ENCODE data around the gene AIG1. TPM values are rescaled to one million over a fixed set of nuclear protein-coding genes. Genes with fewer than 3 reads are reported as not detected.

The AIG1 gene
- total and polyA plus RNA-seq, 2 of the 4 experiments (the other 2 are of a cell fraction): 21.3 to 27.1 TPM

DNA sequence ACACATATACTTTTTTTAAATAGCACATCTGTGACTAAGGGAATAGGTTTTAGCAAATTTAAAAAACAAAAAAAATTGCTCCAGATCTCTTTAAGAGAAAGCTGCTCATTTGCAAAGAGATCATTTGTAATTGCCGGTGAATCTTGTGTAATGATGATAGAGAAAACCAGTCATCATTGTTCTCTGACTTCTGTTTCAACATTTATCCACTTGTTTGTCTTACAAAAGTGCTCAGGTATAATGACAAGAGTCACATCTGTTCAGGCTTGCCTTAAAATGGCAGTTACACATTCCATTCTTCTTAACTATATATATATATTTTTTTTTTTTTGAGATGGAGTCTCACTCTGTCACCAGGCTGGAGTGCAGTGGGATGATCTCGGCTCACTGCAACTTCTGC is 165.2 kb downstream of the AIG1 start:
- Histone ChIP-seq H3K9me1 (ENCODE audit: insufficient read depth, low read length) (peaks cover 3% of the 10 kb centered on the region; the same call in 1 of the 2 replicates), H3K4ac (ENCODE audit: low read depth, low read length) (no peak overlapping the region), H4K5ac (ENCODE audit: low read depth, low read length) (no peak overlapping the region), H4K91ac (ENCODE audit: insufficient read depth, low read depth, low read length) (no peak overlapping the region), H2BK120ac (ENCODE audit: low read depth, low read length) (no peak overlapping the region), H3K79me1 (ENCODE audit: low read depth in 1 of 2, low read length in 2 of 2) (no peaks in the 10 kb centered on the region), H4K8ac (ENCODE audit: low read depth in 2 of 2, low read length in 2 of 2) (no peak overlapping the region), H3K23ac (ENCODE audit: low read depth, low read length) (no peak overlapping the region), H3K9ac (ENCODE audit: low read depth, low read length) (no peak overlapping the region), H3K27me3 (ENCODE audit: control insufficient read depth, insufficient read depth, low read length) (no peaks in the 10 kb centered on the region), H3K4me2 (ENCODE audit: low read depth, low read length) (no peak overlapping the region), H2AK9ac (replicated peaks; ENCODE audit: low read depth, low read length, poor library complexity) (no peak overlapping the region), H2AFZ (replicated peaks; ENCODE audit: low read length, poor library complexity) (no peak overlapping the region), H3K4me3 (ENCODE audit: insufficient read depth, low read depth, low read length) (no peak overlapping the region), H3K4me1 (ENCODE audit: control insufficient read depth, insufficient read depth, low read length) (no peaks in the 10 kb centered on the region; the same call in 1 of the 2 replicates), H2AK5ac (ENCODE audit: low read depth, low read length) (no peak overlapping the region), H2BK15ac (ENCODE audit: low read depth, low read length) (no peak overlapping the region), H3K14ac (replicated peaks; ENCODE audit: low read depth, low read length) (no peak overlapping the region), H3K9me3 (ENCODE audit: control insufficient read depth, insufficient read depth, low read length) (no peaks in the 10 kb centered on the region), H4K20me1 (ENCODE audit: insufficient read depth, low read length) (no peaks in the 10 kb centered on the region), H2BK20ac (ENCODE audit: low read depth, low read length) (no peak overlapping the region), H3K18ac (ENCODE audit: low read depth, low read length) (no peak overlapping the region), H3K56ac (ENCODE audit: extremely low read depth, insufficient read depth, low read length) (no peak overlapping the region), H3K36me3 (ENCODE audit: control insufficient read depth, insufficient read depth, low read length) (no peaks in the 10 kb centered on the region), H3K27ac (ENCODE audit: insufficient read depth, low read length) (no peak overlapping the region), H2BK5ac (ENCODE audit: low read depth, low read length, poor library complexity, severe bottlenecking) (no peak overlapping the region)
- intact Hi-C loops (cut with micrococcal nuclease): no loop called here
- POLR2A ChIA-PET (ENCODE audit: unreplicated experiment): no interaction called here
- BruUV-seq (replicated peaks): no TSS peak
- ATAC-seq (ENCODE audit: low read depth): no peak
- DNase-seq: no peak
- CTCF ChIA-PET: no interaction called here
- dilution Hi-C loops (cut with HindIII; ENCODE audit: low sequenced_read_pairs, unreplicated experiment): no loop called here
- no CpG with 5 or more reads among the region's 2 CpGs for WGBS, 2 experiments (ENCODE audit: extremely low coverage in 2 of 2, insufficient read length in 1 of 2)
- in situ Hi-C loops (cut with MboI; ENCODE audit: low sequenced_read_pairs): no loop called here
- no peak for TF ChIP-seq POLR2A (IDR thresholded peaks at IDR 0.05; ENCODE audit: low read depth, low read length)
- TF ChIP-seq SMC3 (IDR thresholded peaks at IDR 0.05; ENCODE audit: low read depth, low read length): no peak
- no peak for TF ChIP-seq MAZ (IDR thresholded peaks at IDR 0.05; ENCODE audit: borderline replicate concordance, low read depth, low read length)
- TF ChIP-seq MAFK (IDR thresholded peaks at IDR 0.05; ENCODE audit: low read depth, low read length): no peak
- no peak for TF ChIP-seq NFE2L2 (IDR thresholded peaks at IDR 0.05; ENCODE audit: low read depth, low read length)
- TF ChIP-seq, protein P1, sequence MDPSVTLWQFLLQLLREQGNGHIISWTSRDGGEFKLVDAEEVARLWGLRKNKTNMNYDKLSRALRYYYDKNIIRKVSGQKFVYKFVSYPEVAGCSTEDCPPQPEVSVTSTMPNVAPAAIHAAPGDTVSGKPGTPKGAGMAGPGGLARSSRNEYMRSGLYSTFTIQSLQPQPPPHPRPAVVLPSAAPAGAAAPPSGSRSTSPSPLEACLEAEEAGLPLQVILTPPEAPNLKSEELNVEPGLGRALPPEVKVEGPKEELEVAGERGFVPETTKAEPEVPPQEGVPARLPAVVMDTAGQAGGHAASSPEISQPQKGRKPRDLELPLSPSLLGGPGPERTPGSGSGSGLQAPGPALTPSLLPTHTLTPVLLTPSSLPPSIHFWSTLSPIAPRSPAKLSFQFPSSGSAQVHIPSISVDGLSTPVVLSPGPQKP (IDR thresholded peaks at IDR 0.05; ENCODE audit: borderline replicate concordance, low read depth, low read length): no peak
- TF ChIP-seq BHLHE40 (IDR thresholded peaks at IDR 0.05; ENCODE audit: low read depth, low read length): no peak
- TF ChIP-seq, protein P2, sequence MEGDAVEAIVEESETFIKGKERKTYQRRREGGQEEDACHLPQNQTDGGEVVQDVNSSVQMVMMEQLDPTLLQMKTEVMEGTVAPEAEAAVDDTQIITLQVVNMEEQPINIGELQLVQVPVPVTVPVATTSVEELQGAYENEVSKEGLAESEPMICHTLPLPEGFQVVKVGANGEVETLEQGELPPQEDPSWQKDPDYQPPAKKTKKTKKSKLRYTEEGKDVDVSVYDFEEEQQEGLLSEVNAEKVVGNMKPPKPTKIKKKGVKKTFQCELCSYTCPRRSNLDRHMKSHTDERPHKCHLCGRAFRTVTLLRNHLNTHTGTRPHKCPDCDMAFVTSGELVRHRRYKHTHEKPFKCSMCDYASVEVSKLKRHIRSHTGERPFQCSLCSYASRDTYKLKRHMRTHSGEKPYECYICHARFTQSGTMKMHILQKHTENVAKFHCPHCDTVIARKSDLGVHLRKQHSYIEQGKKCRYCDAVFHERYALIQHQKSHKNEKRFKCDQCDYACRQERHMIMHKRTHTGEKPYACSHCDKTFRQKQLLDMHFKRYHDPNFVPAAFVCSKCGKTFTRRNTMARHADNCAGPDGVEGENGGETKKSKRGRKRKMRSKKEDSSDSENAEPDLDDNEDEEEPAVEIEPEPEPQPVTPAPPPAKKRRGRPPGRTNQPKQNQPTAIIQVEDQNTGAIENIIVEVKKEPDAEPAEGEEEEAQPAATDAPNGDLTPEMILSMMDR (conservative IDR thresholded peaks at IDR 0.05; ENCODE audit: low read depth, low read length): no peak
